PFSK-1 (cell line): ENCODE measurements around the gene FLII.

Experiments used
- POLR2AphosphoS5 ChIP-seq: IDR thresholded peaks from 2 replicates; pipeline ENCODE4 v1.6.1; 2012; ENCODE audit warnings: low read depth, mild to moderate bottlenecking, control low read depth, low read length, moderate library complexity
- REST ChIP-seq, 2 experiments: IDR thresholded peaks; 2 replicates each; pipeline versions ENCODE4 v1.6.1 to v1.8.0; 2011 to 2012; ENCODE audit warnings: low read depth in 2 of 2, low read length in 2 of 2, control low read depth in 1 of 2, inconsistent platforms in 1 of 2, mild to moderate bottlenecking in 1 of 2, moderate library complexity in 1 of 2; ENCODE audit not compliant: insufficient read depth in 1 of 2
- SIN3A ChIP-seq: IDR thresholded peaks from 2 replicates; pipeline ENCODE4 v1.6.1; 2012; ENCODE audit warnings: mild to moderate bottlenecking, low read length, moderate library complexity, borderline replicate concordance; ENCODE audit not compliant: insufficient read depth
- TAF1 ChIP-seq: IDR thresholded peaks from 2 replicates; pipeline ENCODE4 v1.6.1; 2012; ENCODE audit warnings: low read length, control low read depth, borderline replicate concordance; ENCODE audit not compliant: insufficient read depth

GRCh38 chr17:18231164-18231563 lies 27.4 kb downstream of the FLII start:
- TF ChIP-seq POLR2AphosphoS5 (no peak), REST (IDR thresholded peaks at IDR 0.05; ENCODE audit: insufficient read depth in 1 of 2, low read depth in 2 of 2, low read length in 2 of 2) (no peak), TAF1 (no peak), SIN3A (no peak)
